SIG-M5 treated with dmso at 0.1 percent for 504 hours (cell line): Measurements from ENCODE around the gene SLC22A23.
A peak's percentile ranks its signal among the peaks of the same experiment; 100 is the strongest.

ENCODE experiments used
- DNase-seq: peaks from one replicate; lab custom pipeline; 2025; ENCODE audit not compliant: unreplicated experiment; lab: John Stamatoyannopoulos, UW

Gene SLC22A23

DNA sequence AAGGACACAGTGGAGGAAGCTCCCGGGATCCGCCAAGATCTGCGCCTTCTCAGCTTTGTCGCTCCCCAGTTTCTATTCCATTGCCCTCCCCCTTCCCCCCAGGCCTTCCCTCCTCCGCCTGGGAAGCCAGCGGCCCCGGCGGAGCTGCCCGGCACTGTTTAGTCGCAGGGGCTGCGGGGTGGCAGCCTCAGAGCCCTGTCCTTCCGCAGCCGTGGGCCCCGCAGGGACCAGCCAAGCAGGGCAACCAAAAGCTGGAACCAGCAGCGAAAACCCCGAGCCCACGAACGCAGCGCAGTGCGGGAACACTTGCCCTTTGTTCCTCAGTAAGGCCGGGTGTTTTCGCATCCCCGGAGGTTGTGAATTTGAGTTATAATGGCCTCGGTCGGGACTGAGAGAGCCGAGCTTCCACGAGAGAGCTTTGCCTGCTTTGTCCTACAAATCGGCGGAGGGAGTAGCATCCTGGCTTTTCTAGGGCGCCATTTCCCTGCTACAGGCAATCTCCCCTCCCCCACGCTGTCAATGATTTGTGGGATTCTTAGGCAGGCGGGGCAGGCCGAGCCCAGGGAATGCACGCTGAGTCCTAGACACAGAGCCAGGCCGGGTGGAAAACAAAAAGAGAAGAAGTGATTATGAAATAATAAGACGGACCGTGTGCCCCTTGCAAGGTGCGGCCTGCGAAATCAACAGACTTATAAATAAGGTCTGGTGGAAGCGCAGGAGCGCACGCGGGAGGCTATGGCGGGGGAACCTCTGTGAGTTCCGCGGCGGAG is 225.4 kb downstream of the SLC22A23 start:
- DNase-seq, result no peak

DNA sequence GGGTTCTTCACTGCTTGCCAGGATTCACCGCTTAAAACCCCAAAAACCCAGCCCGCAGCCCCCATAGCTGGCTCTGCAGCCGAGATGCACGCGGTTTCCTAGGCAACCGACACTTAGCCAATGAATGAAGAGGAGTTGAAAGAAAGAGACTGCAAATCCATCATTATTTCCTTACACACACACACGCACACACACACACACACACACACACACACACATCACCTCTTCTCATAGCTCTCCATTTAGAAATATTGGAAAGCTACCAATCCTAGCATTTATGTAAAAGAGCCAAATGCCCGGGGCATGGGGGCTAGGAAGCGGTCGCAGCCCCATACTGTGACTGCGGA is 226.0 kb downstream of the SLC22A23 start:
- DNase-seq, result no peak

DNA sequence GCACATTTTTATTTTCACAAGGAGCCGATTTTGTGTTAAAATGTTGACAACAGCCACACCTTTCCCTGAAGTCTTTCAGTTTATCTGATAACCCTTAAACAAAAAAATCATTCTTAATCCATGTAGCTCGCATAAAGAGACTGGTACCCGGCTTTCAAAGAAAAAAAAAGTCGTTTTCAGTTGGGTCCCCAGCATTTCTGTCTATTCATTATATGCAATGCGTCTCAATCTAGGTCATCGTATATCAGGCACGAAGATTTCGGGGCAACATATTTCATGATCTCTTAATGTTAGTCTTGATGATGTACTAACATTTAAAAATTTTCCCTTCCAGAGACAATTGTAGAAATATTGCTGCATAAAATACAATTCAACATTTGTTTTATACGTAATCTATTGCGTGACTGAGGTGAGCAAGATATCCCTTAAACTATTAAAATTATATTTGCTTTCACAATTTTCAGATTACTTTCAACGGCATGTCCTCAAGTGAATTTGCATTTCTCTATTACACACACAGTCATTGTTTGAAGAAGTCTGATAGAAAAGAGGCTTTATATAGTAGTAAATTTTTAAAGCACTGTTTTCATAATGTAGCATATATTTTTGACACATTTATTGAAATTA is 226.5 kb downstream of the SLC22A23 start:
- no peak for DNase-seq

DNA sequence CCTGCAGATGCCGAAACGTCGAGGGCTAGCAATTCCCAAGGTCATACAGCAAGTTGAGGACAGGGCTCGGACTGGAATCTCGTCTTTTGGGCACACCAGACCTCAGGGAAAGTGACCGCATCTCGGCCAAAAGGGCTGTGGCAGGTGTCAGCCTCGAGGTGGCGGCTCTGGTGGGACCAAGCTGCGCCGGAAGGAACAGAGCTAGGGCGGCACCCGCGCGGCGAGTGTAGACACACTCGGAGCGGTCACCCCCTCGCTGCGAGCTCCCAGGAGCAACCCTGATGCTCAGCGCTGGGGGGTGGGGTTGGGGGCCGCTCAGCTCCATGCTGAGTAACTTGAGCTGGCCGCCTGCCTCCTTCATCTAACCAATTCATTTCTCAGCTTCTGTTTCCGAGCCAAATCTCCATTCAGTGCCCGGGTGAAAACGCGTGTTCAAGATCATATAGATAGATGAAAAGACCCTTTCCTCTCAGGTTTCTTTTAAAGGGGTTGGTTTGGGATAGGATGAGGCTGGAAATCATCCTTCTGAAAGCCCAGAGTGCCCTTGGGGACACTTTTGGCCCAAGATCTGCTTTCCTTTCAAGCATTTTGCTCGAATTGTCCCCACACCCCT is 227.2 kb downstream of the SLC22A23 start:
- DNase-seq, result no peak

DNA sequence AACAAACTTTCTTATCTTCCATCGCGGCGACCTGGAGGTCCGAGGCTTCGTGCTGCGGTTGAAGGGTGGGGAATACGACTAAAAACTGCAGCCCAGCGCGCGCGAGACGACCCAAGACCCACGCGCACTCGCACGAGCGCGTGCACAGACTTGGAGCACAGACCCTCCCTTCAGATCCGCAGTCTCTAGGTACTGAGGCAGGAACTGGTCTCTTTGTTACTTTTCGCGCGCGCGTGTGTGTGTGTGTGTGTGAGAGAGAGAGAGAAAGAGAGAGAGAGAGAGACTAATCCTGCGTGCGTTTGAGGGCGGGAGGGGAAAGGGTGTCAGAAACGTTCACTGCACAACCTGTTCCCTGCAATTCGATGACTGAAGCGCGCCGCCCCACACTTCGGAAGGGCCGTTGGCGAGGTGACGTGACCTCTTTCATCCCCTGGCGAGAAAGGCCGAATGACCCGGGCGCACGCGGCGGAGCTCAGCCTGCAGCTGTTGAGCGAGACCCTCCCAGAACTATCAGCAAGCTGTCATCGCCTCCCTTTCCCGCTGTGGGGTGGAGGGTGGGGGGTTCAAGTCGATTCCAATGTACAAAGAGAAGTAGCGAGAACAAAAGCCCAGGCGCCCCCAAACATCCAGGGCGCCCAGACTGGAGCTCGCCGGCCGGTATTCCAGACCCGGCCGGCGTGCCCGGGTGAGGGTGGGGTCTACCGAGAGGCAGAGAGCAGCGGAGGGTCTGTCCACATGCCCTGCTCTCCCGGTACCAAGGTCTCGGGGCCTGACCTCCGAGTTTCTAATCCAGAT is 227.9 kb downstream of the SLC22A23 start:
- DNase-seq, result no peak

DNA sequence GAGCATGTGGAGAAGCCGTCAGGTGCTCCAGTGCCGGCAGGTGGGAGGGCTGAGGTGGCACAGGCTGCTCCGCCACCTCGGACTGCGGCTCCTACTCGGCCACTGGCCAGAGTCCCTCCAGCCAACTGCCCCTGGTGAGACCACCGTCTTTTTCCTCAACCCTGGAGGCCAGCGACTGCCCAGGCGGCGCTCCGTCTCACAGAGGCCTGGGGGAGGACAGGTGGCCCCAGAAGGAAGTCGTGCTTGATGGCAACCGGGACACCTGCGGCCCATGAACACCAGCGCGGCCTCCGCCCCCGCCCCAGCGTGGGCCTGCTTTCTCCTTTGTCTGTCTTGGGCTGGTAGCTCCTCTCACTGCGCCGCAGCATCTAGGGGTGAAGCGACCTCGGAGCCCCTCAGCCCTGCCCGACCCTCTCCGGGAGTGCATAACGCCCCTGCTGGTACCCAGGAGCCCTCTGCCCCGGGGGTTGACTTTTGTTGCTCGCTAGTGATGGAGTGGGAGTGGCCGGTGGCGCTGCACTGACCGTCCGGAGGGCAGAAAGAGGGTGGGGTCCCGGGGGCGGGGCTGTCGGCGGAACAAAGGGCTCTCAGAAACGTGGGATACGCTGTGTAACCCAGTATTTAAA is 228.7 kb downstream of the SLC22A23 start:
- no peak for DNase-seq

DNA sequence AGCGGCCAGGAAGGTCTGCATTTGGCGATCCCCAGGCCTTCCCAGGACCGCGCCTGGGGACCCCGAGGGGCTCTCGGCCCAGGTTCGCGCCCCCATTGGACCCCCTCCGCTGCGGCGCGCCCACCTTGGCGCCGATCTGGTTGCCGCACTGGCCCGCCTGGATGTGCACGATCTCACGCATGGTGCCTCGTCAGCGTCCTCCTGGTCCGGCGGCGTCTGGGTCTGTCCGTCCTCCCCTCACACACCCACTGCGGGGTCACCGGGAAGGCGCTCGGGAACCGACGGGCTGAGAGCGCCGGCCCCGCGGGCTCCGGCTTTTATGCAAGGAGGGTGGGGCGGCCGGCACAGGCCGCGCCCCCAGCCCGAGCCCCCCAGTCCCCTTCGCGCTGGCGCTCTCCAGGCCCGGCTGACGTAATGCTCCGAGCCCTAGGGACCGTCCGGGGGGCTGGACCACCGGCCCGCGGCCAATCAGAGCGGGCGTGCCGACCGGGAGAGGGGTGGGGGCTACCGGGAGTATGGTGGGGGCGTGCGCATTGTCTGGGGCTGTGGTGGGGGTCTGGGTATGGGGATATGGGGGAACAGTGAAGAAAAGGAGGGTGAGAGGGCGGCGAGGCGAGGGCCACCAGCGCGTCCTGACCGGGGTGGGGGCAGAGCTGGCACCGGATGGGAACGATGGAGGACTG is 229.3 kb downstream of the SLC22A23 start, which contains the start of gene TUBB2B:
TUBB2B (minus strand) TSS at position 291 of the 683 bp plus-strand sequence; CDS start at position 181, 110 bp downstream.
- no peak for DNase-seq

DNA sequence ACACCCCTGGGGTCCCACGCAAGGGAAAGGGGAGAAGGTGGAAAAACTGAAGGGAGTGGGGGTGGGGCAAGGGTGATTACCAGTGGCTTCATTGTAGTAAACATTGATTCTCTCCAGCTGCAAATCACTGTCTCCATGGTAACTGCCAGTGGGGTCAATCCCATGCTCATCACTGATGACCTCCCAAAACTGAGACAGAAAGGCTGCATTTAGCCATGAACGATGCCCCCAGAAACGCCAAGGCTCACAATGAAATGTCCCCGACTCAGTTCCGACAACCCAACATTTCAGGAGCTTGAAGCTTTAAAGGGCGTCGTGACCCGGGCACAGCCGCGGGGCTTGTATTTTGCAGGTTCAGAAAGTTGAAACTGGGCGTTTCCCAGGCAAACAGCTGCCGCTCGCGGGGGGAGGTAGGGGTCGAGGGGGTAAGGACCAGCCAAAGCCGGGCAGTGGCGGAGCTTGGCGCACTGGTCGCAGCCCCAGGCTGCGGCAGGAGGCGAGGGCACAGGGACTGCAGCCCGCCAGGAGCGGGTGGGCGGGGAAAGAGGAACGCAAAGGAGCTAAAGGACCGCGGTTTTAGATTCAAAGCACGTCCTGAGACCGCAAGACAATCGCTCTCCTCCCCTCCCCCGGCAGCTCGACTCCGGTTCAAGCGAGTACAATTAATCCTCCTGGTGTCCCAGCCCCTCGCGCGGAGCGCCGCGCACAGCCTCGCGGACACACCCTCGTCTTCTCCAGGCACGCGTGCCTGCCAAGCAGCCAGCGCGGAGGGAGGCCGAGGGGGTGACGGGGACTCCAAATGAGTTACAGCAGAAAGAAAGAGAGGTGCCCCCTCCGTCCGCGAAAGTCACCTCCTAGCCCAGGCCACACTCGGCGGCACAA is 230.1 kb downstream of the SLC22A23 start:
- DNase-seq, result peak; percentile 14

DNA sequence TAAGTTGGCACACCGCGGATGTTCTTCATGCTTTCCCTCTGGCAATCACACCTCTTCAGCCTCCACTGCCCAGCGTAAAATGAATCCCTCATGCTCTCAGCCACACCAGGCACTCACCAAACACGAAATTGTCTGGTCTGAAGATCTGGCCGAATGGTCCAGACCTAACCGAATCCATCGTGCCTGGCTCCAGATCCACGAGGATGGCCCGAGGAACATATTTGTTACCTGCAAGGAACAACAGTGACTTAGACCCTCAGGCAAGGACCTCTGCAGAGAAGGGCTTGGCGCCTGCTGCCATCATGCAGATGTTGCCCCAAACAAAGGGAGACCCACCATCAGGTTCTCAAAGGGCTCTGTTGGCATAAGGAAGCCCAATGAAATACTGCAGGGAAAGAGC is 230.8 kb downstream of the SLC22A23 start:
- DNase-seq, result no peak

DNA sequence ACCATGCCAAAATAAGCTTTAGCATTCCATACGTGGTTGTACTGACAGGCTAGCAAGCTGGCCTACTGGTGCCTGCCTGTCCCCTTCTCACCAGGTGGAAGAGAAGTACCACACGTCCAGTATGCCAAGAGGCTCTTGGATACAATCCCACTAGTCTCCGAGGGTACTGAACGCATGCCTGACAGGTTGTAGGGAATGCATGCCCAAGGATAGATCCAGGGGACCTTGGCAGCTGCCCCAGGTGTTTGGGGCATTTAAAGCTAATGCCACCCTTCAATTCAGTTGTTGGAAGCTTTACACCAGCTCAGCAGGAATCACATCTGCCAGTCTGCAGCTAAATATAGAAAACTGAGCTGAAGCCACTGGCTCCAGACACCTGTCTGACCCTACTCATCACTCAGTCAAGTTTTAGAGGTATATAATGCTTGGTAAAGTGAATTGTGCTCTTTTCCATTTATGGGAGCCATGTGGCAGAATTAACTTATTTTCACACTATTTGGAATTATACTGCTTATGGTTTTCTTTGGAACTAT is 234.3 kb downstream of the SLC22A23 start:
- no peak for DNase-seq

DNA sequence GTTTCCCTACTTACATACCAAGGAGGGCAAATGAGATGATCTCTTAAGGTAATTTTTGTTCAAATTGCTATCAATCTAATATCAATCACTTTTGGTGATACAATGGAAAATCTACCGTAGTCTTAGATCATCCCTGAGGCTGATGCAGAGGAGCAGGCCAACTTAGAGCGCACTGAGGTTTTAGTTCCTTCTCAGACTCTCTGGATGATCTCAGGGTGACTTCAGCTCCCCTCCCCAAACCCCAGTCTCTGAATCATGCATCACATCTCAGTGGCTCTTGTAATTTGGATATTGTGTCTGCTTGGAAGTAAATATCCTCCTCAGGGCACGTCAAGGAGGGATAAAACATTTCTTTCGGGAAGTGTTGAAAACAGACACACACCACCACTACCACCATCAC is 235.3 kb downstream of the SLC22A23 start:
- DNase-seq, result no peak

DNA sequence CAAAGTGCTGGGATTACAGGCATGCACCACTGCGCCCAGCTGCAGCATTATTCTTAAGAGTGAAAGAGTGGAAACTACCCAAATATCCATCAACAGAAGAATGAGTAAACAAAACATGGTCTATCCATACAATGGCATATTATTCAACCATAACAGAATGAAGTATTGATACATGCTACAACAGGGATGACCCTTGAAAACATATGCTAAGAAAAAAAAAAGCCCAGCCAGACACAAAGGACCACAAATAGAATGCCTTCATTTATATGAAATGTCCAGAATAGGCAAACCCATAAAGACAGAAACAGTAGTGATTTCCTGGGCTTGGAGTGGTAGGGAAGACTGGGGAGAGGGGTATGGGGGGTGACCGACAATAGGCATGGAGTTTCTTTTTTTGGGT is 236.5 kb downstream of the SLC22A23 start:
- DNase-seq, result no peak
